IMR-90 (cell line): ENCODE measurements around the gene COLGALT1. TPM values are rescaled to one million over a fixed set of nuclear protein-coding genes. Genes with fewer than 3 reads are reported as not detected.

Source experiments
- ATAC-seq: fragments of 200-7000 bp; cut with Tn5 transposase; 2 replicates; pipeline ENCODE4 v1.9.1; 2020; ENCODE audit warnings: low read depth, mild to moderate bottlenecking, moderate library complexity
- BruUV-seq: library from RNA; stranded (reverse); fragments of 400-500 nt; replicated peaks from 2 replicates; lab custom pipeline; 2021; lab: Mats Ljungman, UMichigan
- CTCF ChIA-PET: fragments of 300-600 bp; formaldehyde crosslinking; extraction: SDS; loops from one replicate; lab custom pipeline; 2021; ENCODE audit warnings: antibody characterized with exemption; lab: Yijun Ruan, JAX
- POLR2A ChIA-PET: fragments of 300-600 bp; sonication (Branson Sonifier 250); formaldehyde crosslinking; loops from one replicate; lab custom pipeline; 2022; ENCODE audit warnings: antibody characterized with exemption; ENCODE audit not compliant: unreplicated experiment; lab: Charles Lee
- DNase-seq: peaks from one replicate; pipeline ENCODE4 v3.0.0; 2013
- H2AFZ ChIP-seq: replicated peaks from 2 replicates; pipeline ENCODE3; 2013; ENCODE audit warnings: low read length, mild to moderate bottlenecking; ENCODE audit not compliant: poor library complexity
- H2AK5ac ChIP-seq: 2 replicates; pipeline ENCODE4 v1.6.1; 2013; ENCODE audit warnings: low read depth, low read length, inconsistent platforms
- H2AK9ac ChIP-seq: replicated peaks from 2 replicates; pipeline ENCODE3; 2013; ENCODE audit warnings: mild to moderate bottlenecking, low read depth, low read length, moderate library complexity; ENCODE audit not compliant: poor library complexity
- H2BK120ac ChIP-seq: 2 replicates; pipeline ENCODE4 v1.6.1; 2013; ENCODE audit warnings: low read depth, low read length, inconsistent platforms
- H2BK15ac ChIP-seq: 3 replicates; pipeline ENCODE4 v1.6.1; 2013; ENCODE audit warnings: low read depth, low read length, inconsistent platforms
- H2BK20ac ChIP-seq: 2 replicates; pipeline ENCODE4 v1.6.1; 2013; ENCODE audit warnings: low read depth, mild to moderate bottlenecking, inconsistent platforms, low read length, moderate library complexity
- H2BK5ac ChIP-seq: 2 replicates; pipeline ENCODE4 v1.6.1; 2013; ENCODE audit warnings: mild to moderate bottlenecking, low read depth, low read length, inconsistent platforms; ENCODE audit not compliant: poor library complexity, severe bottlenecking
- H3K14ac ChIP-seq: replicated peaks from 2 replicates; pipeline ENCODE4 v1.6.1; 2013; ENCODE audit warnings: low read depth, low read length, inconsistent platforms
- H3K18ac ChIP-seq: 2 replicates; pipeline ENCODE4 v1.6.1; 2013; ENCODE audit warnings: low read depth, low read length, control low read depth
- H3K23ac ChIP-seq: 2 replicates; pipeline ENCODE4 v1.6.1; 2013; ENCODE audit warnings: low read depth, low read length, inconsistent platforms
- H3K27ac ChIP-seq: 2 replicates; pipeline ENCODE4 v1.5.1; 2013; ENCODE audit warnings: mild to moderate bottlenecking, control low read depth, low read length; ENCODE audit not compliant: insufficient read depth
- H3K27me3 ChIP-seq: 2 replicates; pipeline ENCODE4 v1.6.1; 2013; ENCODE audit warnings: low read length; ENCODE audit not compliant: control insufficient read depth, insufficient read depth
- H3K36me3 ChIP-seq: 2 replicates; pipeline ENCODE4 v1.6.1; 2013; ENCODE audit warnings: low read length, mixed read lengths; ENCODE audit not compliant: control insufficient read depth, insufficient read depth
- H3K4ac ChIP-seq: 2 replicates; pipeline ENCODE4 v1.6.1; 2013; ENCODE audit warnings: low read depth, low read length, inconsistent platforms
- H3K4me1 ChIP-seq: 2 replicates; pipeline ENCODE4 v1.6.1; 2013; ENCODE audit warnings: low read length, mixed read lengths; ENCODE audit not compliant: control insufficient read depth, insufficient read depth
- H3K4me2 ChIP-seq: 2 replicates; pipeline ENCODE4 v1.6.1; 2013; ENCODE audit warnings: low read depth, mild to moderate bottlenecking, control low read depth, low read length, moderate library complexity
- H3K4me3 ChIP-seq: 2 replicates; pipeline ENCODE4 v1.5.1; 2013; ENCODE audit warnings: low read depth, mild to moderate bottlenecking, control low read depth, low read length, moderate library complexity; ENCODE audit not compliant: insufficient read depth
- H3K56ac ChIP-seq: 2 replicates; pipeline ENCODE4 v1.6.1; 2013; ENCODE audit warnings: low read length, inconsistent platforms; ENCODE audit not compliant: insufficient read depth; ENCODE audit errors: extremely low read depth
- H3K79me1 ChIP-seq, 2 experiments: 2 replicates each; pipeline ENCODE4 v1.6.1; 2013; ENCODE audit warnings: low read length in 2 of 2, inconsistent platforms in 1 of 2, low read depth in 1 of 2
- H3K9ac ChIP-seq: 2 replicates; pipeline ENCODE4 v1.6.1; 2013; ENCODE audit warnings: low read depth, low read length, control low read depth
- H3K9me1 ChIP-seq: 2 replicates; pipeline ENCODE4 v1.6.1; 2013; ENCODE audit warnings: low read length, inconsistent platforms; ENCODE audit not compliant: insufficient read depth
- H3K9me3 ChIP-seq: 2 replicates; pipeline ENCODE4 v1.6.1; 2013; ENCODE audit warnings: low read length; ENCODE audit not compliant: control insufficient read depth, insufficient read depth
- H4K20me1 ChIP-seq: 2 replicates; pipeline ENCODE4 v1.6.1; 2013; ENCODE audit warnings: low read length, inconsistent platforms; ENCODE audit not compliant: insufficient read depth
- H4K5ac ChIP-seq: 2 replicates; pipeline ENCODE4 v1.6.1; 2013; ENCODE audit warnings: mild to moderate bottlenecking, low read depth, low read length, control low read depth
- H4K8ac ChIP-seq, 2 experiments: 2 replicates each; pipeline ENCODE4 v1.6.1; 2013; ENCODE audit warnings: low read depth in 2 of 2, low read length in 2 of 2, control low read depth in 1 of 2, inconsistent platforms in 1 of 2
- H4K91ac ChIP-seq: 2 replicates; pipeline ENCODE4 v1.6.1; 2013; ENCODE audit warnings: low read depth, low read length, inconsistent platforms; ENCODE audit not compliant: insufficient read depth
- BHLHE40 ChIP-seq: fragments of 150-350 bp; IDR thresholded peaks from 2 replicates; pipeline ENCODE4 v1.6.1; 2016; ENCODE audit warnings: mild to moderate bottlenecking, low read depth, low read length
- FOS ChIP-seq: fragments of 150-350 bp; IDR thresholded peaks from 2 replicates; pipeline ENCODE4 v1.6.1; 2016; ENCODE audit warnings: low read depth, low read length
- POLR2A ChIP-seq: IDR thresholded peaks from 2 replicates; pipeline ENCODE4 v1.6.1; 2012; ENCODE audit warnings: mild to moderate bottlenecking, low read depth, low read length
- RAD21 ChIP-seq: IDR thresholded peaks from 2 replicates; pipeline ENCODE4 v1.6.1; 2012; ENCODE audit warnings: low read length, improper control_type of control experiment
- SMC3 ChIP-seq: fragments of 150-350 bp; IDR thresholded peaks from 2 replicates; pipeline ENCODE4 v1.6.1; 2016; ENCODE audit warnings: low read depth, mild to moderate bottlenecking, antibody characterized with exemption, low read length, moderate library complexity
- whole genome bisulfite sequencing, 2 experiments: methylation state at CpG; one replicate each; pipeline versions ENCODE4 v1.1.5 to v1.1.7; 2013; ENCODE audit warnings: missing lambda C conversion rate in 2 of 2; ENCODE audit not compliant: insufficient read length in 1 of 2; ENCODE audit errors: extremely low coverage in 2 of 2; 5-methylcytosine and 5-hydroxymethylcytosine counted together
- dilution Hi-C: fragments of 300-500 bp; cut with HindIII; formaldehyde crosslinking; loops from one replicate; pipeline ENCODE4 v1.14.3; 2018; ENCODE audit warnings: low sequenced_read_pairs; ENCODE audit not compliant: unreplicated experiment
- in situ Hi-C: fragments of 300-500 bp; cut with MboI; formaldehyde crosslinking; loops from 3 replicates; pipeline ENCODE4 v1.14.3; 2019; ENCODE audit warnings: low sequenced_read_pairs, inconsistent platforms, mixed read lengths
- intact Hi-C: fragments of 100-400 bp; cut with micrococcal nuclease; formaldehyde crosslinking; loops from 2 replicates; pipeline ENCODE4 v1.10.0; 2022
- polyA plus RNA-seq, 3 experiments: library from polyadenylated mRNA; depleted of rRNA; stranded (reverse); fragments of >200 nt; gene quantifications; 2 replicates each; pipeline ENCODE4 v1.2.3, GENCODE V29; 2012; ENCODE audit warnings: low replicate concordance in 1 of 3
- total RNA-seq: library from RNA; depleted of rRNA; stranded (reverse); fragments of >200 nt; gene quantifications from 2 replicates; pipeline ENCODE4 v1.2.3, GENCODE V29; 2012

Gene COLGALT1
- total and polyA plus RNA-seq, 2 of the 4 experiments (the other 2 are of a cell fraction) = 77.1 to 117 TPM

DNA sequence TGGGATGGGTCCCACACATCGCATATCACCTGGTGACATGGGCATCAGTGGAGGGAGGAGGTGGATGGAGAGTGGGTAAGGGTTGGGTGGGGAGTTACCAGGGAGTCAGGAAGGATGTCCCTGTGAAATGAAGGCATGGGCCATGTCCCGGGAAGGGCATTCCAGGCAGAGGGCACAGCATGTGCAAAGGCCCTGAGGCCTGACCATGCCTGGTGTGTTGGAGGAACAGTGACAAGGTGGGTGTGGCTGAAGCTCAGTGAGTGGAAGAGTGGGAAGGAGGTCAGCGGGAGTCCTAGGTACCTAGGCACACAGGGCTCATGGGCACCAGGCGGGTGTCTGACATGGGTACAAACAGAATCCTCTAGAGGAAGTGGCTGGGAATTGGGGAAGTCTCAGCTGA is 11.0 kb upstream of the COLGALT1 start:
- Histone ChIP-seq H2BK20ac (no peak overlapping the region), H3K4me3 (no peak overlapping the region), H2AFZ (no peak overlapping the region), H4K5ac (no peak overlapping the region), H2AK5ac (no peak overlapping the region), H2AK9ac (no peak overlapping the region), H3K14ac (no peak overlapping the region), H3K4me1 (no peaks in the 10 kb centered on the region), H3K4me2 (no peak overlapping the region), H3K18ac (no peak overlapping the region), H2BK120ac (no peak overlapping the region), H4K8ac (no peak overlapping the region), H2BK5ac (no peak overlapping the region), H3K27me3 (no peaks in the 10 kb centered on the region), H3K79me1 (no peaks in the 10 kb centered on the region), H4K20me1 (no peaks in the 10 kb centered on the region; the same call in 1 of the 2 replicates), H4K91ac (no peak overlapping the region), H3K9me1 (0 out of 2 replicates have a peak, but pooled peaks cover 4% of the 10 kb centered on the region), H3K23ac (no peak overlapping the region), H2BK15ac (no peak overlapping the region), H3K9me3 (peaks cover 3% of the 10 kb centered on the region; the same call in 1 of the 2 replicates), H3K4ac (no peak overlapping the region), H3K9ac (no peak overlapping the region), H3K27ac (no peak overlapping the region), H3K56ac (no peak overlapping the region), H3K36me3 (no peaks in the 10 kb centered on the region)
- 80% methylated on average over 1 of the region's 4 CpGs; no CpG with 5 or more reads in 1 of the 2 experiments for WGBS, 2 experiments
- DNase-seq (no peak), ATAC-seq (no peak)
- dilution Hi-C loops = no loop called here
- TF ChIP-seq FOS = no peak
- no peak for TF ChIP-seq BHLHE40
- TF ChIP-seq SMC3 = no peak
- TF ChIP-seq RAD21 = no peak
- TF ChIP-seq POLR2A = no peak
- ChIA-PET CTCF (no interaction called here), POLR2A (no interaction called here)
- in situ Hi-C loops = no loop called here
- intact Hi-C loops = no loop called here
- no TSS peak for BruUV-seq
